Smooth muscle cell (in vitro differentiated cells): ENCODE results near the gene ACAD10. TPM values are rescaled to one million over a fixed set of nuclear protein-coding genes. Genes with fewer than 3 reads are reported as not detected.

Experiments used
- DNase-seq: peaks from one replicate; lab custom pipeline; 2025; ENCODE audit not compliant: unreplicated experiment; lab: John Stamatoyannopoulos, UW
- H2AFZ ChIP-seq: fragments of 200-600 bp; sonication (generic); 2 replicates; pipeline ENCODE4 v1.6.0; 2016; ENCODE audit warnings: antibody characterized with exemption, low read depth, mild to moderate bottlenecking
- H3F3A ChIP-seq: fragments of 200-600 bp; sonication (generic); 2 replicates; pipeline ENCODE4 v1.6.0; 2017; ENCODE audit warnings: antibody characterized with exemption, low read depth
- H3K27ac ChIP-seq: fragments of 200-600 bp; sonication (generic); 2 replicates; pipeline ENCODE4 v1.5.1; 2016; ENCODE audit warnings: low read depth, mild to moderate bottlenecking
- H3K27me3 ChIP-seq: fragments of 200-600 bp; sonication (generic); 2 replicates; pipeline ENCODE4 v1.6.1; 2016; ENCODE audit warnings: low read depth, mild to moderate bottlenecking
- H3K36me3 ChIP-seq: fragments of 200-600 bp; sonication (generic); 2 replicates; pipeline ENCODE4 v1.5.1; 2016; ENCODE audit warnings: low read depth
- H3K4me1 ChIP-seq: fragments of 200-600 bp; sonication (generic); 2 replicates; pipeline ENCODE4 v1.5.1; 2016; ENCODE audit warnings: low read depth
- H3K4me2 ChIP-seq: fragments of 200-600 bp; sonication (generic); 2 replicates; pipeline ENCODE4 v1.6.0; 2016; ENCODE audit warnings: mild to moderate bottlenecking
- H3K4me3 ChIP-seq: fragments of 200-600 bp; sonication (generic); 2 replicates; pipeline ENCODE4 v1.5.1; 2016; ENCODE audit warnings: mild to moderate bottlenecking
- H3K79me2 ChIP-seq: fragments of 200-600 bp; sonication (generic); 2 replicates; pipeline ENCODE4 v1.6.0; 2016; ENCODE audit warnings: low read depth, mild to moderate bottlenecking
- H3K9ac ChIP-seq: fragments of 200-600 bp; sonication (generic); 2 replicates; pipeline ENCODE4 v1.6.0; 2016; ENCODE audit warnings: low read depth
- H3K9me3 ChIP-seq: fragments of 200-600 bp; sonication (generic); replicated peaks from 2 replicates; pipeline ENCODE4 v1.5.1; 2016; ENCODE audit warnings: low read depth
- H4K20me1 ChIP-seq: fragments of 200-600 bp; sonication (generic); 2 replicates; pipeline ENCODE4 v1.6.0; 2016; ENCODE audit warnings: low read depth
- WGBS: methylation state at CpG from one replicate; pipeline ENCODE4 v1.1.7; 2016; ENCODE audit warnings: low lambda C conversion rate; 5-methylcytosine and 5-hydroxymethylcytosine counted together
- polyA plus RNA-seq: library from polyadenylated mRNA; unstranded; fragments of >200 nt; fragmentation: Nextera tagmentation; extraction: Ambion mirVana; gene quantifications from 2 replicates; pipeline ENCODE4 v1.2.1, GENCODE V29; 2016
- total RNA-seq: library from RNA; depleted of rRNA; stranded (reverse); fragments of >200 nt; gene quantifications from 2 replicates; pipeline ENCODE4 v1.2.3, GENCODE V29; 2014
- TF ChIP-seq, protein P1 (sequence below): fragments of 200-600 bp; sonication (generic); IDR thresholded peaks from 2 replicates; pipeline ENCODE4 v1.5.1; 2017; ENCODE audit warnings: borderline replicate concordance, mild to moderate bottlenecking, antibody characterized with exemption; ENCODE audit not compliant: insufficient read depth, poor library complexity, severe bottlenecking

The ACAD10 gene
- total and polyA plus RNA-seq, 2 experiments from 2014 or later, result 13.4 to 14.9 TPM

DNA sequence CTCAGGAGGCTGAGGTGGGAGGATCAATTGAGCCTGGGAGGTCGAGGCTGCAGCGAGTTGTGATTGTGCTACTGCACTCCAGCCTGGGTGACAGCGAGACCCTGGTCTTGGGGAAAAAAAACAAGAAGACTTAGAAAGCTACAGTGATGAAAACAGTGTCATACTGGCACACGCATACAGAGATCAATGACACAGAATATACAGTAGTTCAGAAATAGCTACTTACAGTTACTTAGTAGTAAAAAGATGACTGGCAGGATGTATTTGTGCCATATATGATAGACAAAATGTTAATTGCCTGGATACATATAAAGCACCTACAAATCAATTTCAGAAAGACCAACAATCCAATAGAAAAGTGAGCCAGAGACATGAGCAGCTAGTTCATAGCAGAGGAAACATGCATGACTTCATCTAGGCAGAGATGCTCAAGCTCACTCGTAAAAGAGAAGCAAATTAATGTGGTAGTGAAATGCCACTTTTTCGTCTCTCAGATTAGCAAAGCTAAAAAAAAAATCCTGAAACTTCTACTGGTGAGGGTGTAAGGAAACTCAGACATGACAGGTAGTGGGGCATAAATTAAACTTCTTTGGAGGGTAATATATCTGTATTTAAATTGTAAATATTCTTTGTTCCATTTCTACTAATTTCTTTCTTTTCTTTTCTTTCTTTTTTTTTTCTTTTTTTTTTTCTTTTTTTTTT is 78.4 kb downstream of the ACAD10 start:
- no peak overlapping the region for H3K4me3 ChIP-seq
- TF ChIP-seq, protein P1, sequence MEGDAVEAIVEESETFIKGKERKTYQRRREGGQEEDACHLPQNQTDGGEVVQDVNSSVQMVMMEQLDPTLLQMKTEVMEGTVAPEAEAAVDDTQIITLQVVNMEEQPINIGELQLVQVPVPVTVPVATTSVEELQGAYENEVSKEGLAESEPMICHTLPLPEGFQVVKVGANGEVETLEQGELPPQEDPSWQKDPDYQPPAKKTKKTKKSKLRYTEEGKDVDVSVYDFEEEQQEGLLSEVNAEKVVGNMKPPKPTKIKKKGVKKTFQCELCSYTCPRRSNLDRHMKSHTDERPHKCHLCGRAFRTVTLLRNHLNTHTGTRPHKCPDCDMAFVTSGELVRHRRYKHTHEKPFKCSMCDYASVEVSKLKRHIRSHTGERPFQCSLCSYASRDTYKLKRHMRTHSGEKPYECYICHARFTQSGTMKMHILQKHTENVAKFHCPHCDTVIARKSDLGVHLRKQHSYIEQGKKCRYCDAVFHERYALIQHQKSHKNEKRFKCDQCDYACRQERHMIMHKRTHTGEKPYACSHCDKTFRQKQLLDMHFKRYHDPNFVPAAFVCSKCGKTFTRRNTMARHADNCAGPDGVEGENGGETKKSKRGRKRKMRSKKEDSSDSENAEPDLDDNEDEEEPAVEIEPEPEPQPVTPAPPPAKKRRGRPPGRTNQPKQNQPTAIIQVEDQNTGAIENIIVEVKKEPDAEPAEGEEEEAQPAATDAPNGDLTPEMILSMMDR, result no peak
- H3F3A ChIP-seq, result no peaks in the 10 kb centered on the region
- H3K36me3 ChIP-seq, result no peaks in the 10 kb centered on the region
- no peak overlapping the region for H3K9ac ChIP-seq
- no peak overlapping the region for H3K4me2 ChIP-seq
- H3K79me2 ChIP-seq, result peaks cover 19% of the 10 kb centered on the region
- peaks cover 22% of the 10 kb centered on the region for H3K4me1 ChIP-seq
- no peaks in the 10 kb centered on the region for H3K27me3 ChIP-seq
- peaks cover 22% of the 10 kb centered on the region for H4K20me1 ChIP-seq
- DNase-seq, result no peak
- H3K27ac ChIP-seq, result no peak overlapping the region
- no peaks in the 10 kb centered on the region for H3K9me3 ChIP-seq
- WGBS, result 69% methylated on average over 6 of the region's 6 CpGs
- no peak overlapping the region for H2AFZ ChIP-seq

DNA sequence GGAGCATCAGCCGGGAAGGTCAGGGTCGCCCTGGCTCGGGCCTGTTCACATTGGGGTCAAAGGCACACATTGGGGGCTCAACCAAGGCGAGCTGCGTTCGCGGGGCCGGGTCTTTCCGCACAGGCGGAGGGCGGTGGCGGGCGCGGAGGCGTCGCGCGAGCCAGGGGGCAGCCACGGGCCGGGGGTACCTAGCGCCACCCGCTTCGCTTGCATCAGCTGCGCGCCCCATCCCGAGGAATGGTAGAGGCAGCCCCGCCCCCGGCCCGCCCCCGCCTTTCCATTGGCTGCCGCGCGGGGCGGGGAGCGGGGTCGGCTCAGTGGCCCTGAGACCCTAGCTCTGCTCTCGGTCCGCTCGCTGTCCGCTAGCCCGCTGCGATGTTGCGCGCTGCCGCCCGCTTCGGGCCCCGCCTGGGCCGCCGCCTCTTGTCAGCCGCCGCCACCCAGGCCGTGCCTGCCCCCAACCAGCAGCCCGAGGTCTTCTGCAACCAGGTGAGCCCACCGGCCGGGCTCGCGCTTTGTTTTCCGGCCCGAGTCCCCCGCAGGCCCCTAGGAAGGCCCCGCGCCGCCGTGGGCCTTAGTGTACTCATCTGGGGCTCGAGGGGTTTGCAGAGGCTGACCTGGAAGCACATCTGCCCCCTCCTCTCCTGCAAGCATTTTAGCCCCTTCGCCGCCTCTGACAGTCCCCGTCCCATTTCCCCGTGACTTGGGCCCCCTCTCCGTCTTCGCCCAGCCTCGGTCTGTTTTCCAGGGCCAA is 80.9 kb downstream of the ACAD10 start, which contains the start of gene ALDH2:
Gene ALDH2, plus strand, starts transcription at position 326 of the 754 bp plus-strand sequence. Its CDS starts 50 bp downstream, at position 376.
- Histone ChIP-seq H3K9ac (peak within 1 kb of the TSS; percentile 50), H3K79me2 (peaks cover 44% of the 10 kb centered on the region), H2AFZ (peak within 1 kb of the TSS; percentile 36), H3K4me1 (peaks cover 20% of the 10 kb centered on the region), H3K27ac (peak within 1 kb of the TSS; percentile 17), H3K9me3 (no peaks in the 10 kb centered on the region), H3K27me3 (no peaks in the 10 kb centered on the region), H3F3A (no peaks in the 10 kb centered on the region), H4K20me1 (peaks cover 42% of the 10 kb centered on the region), H3K36me3 (no peaks in the 10 kb centered on the region), H3K4me2 (peak within 1 kb of the TSS; percentile 98), H3K4me3 (peak within 1 kb of the TSS; percentile 77)
- peak; percentile 35 for DNase-seq
- WGBS, result 1% methylated on average over 34 of the region's 73 CpGs
- TF ChIP-seq, protein P1, result no peak

DNA sequence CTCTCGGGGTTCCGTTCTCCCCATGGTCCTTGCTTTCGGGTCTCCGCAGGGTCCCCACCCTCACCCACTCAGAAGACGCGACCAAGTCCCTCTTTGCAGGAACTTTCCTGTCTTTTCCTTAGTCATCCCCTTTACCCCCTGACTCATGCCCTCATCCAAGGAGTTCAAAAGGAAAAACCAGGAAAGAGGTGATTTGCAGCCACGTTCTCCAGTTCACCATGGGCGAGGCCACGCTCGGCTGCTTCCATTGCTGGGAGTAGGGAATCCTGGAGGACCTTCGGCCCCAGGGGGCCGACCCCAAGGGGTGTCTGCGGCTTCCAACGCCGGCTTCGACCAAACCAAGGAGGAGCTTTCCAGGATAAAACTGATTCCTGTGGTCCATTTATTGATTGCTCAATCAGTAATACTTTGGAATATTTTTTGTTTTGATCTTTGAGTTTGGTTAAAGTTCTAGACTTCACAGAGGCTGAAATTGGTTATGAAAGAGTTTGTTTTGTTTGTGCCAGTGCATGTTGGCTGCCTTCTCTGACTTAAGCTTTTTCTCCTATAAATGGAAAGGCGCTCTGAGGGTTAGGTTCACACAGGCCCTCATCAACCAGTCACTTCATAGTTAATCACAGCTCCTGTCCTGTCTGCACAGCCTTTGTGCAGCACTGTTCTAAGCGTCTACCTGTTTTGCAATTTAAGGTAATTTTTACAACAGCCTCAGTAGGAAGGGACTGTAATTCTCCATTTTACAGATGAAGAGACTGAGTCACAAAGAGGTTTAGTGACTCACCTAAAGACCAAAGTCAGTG is 81.7 kb downstream of the ACAD10 start:
- Histone ChIP-seq H2AFZ (peak overlapping the region; percentile 36), H3K9ac (peak overlapping the region; percentile 50), H3K9me3 (no peaks in the 10 kb centered on the region), H3K79me2 (peaks cover 50% of the 10 kb centered on the region), H4K20me1 (peaks cover 48% of the 10 kb centered on the region), H3K4me1 (peaks cover 15% of the 10 kb centered on the region), H3K4me3 (peak overlapping the region; percentile 77), H3K4me2 (peak overlapping the region; percentile 98), H3K27me3 (no peaks in the 10 kb centered on the region), H3F3A (no peaks in the 10 kb centered on the region), H3K36me3 (no peaks in the 10 kb centered on the region), H3K27ac (peak overlapping the region; percentile 17)
- TF ChIP-seq, protein P1, result no peak
- no peak for DNase-seq
- WGBS, result 9% methylated on average over 18 of the region's 18 CpGs
